ENCODE measurements around the gene EFHC1. TPM values are rescaled to one million over a fixed set of nuclear protein-coding genes. Genes with fewer than 3 reads are reported as not detected.

Gene EFHC1
- total RNA-seq, 1 donor from 2014 or later, result 14.1 TPM

DNA sequence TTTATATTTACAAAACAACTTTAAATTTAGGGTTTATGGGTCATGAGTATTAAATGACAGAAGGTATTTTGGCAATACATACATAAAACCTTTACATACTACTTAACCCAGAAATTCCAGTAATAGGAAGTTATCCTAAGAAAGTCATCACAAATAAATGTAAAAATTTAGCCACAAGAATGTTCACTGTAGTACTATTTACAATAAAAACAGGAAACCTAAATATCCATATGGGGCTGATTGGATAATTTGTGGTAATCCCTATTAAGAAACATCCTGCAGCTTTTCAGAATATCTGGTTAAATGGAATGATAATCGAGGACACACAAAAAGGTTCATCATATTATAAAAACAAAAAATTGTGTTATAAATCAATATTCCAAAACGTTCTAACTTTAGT is 112.3 kb downstream of the EFHC1 start:
- no peak overlapping the region for H3K9ac ChIP-seq (ENCODE audit: low read depth in 1 of 3, low read length in 3 of 3)
- H3K4me1 ChIP-seq (ENCODE audit: control insufficient read depth in 3 of 3, insufficient read depth in 3 of 3, low read length in 3 of 3), result peaks cover 2 to 6% (median 2%) of the 10 kb centered on the region in 3 donors
- H3K36me3 ChIP-seq (ENCODE audit: control insufficient read depth in 3 of 3, insufficient read depth in 3 of 3, low read length in 3 of 3), result peaks cover 0 to 11% (median 2%) of the 10 kb centered on the region in 3 donors
- H3K27ac ChIP-seq (ENCODE audit: low read depth, low read length), result no peak overlapping the region
- no peaks in the 10 kb centered on the region for H3K27me3 ChIP-seq (ENCODE audit: control insufficient read depth in 3 of 3, insufficient read depth in 3 of 3, low read length in 3 of 3)
- H3K4me3 ChIP-seq (ENCODE audit: low read length in 3 of 3), result no peak overlapping the region
- no peaks in the 10 kb centered on the region for H3K9me3 ChIP-seq (ENCODE audit: control insufficient read depth in 3 of 3, low read length in 3 of 3)

DNA sequence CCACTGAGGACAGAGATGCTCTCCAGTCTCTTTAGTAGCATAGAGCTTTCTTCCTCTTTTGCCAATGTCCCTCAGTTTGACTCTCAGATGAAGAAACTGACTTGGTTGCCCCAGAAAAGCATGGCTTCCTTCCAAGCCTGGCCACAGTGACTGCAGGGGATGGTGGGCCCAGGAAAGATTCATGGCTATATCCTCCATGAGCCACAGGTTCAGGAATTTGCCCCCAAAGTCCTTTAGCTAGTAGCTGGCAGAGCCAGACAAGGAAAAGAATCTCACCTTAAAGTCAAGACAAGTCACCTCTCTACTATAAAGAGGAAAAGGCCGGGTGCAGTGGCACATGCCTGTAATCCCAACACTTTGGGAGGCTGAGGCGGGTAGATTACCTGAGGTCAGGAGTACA is 113.3 kb downstream of the EFHC1 start:
- Histone ChIP-seq H3K9me3 (ENCODE audit: control insufficient read depth in 3 of 3, low read length in 3 of 3) (no peaks in the 10 kb centered on the region), H3K36me3 (ENCODE audit: control insufficient read depth in 3 of 3, insufficient read depth in 3 of 3, low read length in 3 of 3) (peaks cover 0 to 11% (median 2%) of the 10 kb centered on the region in 3 donors), H3K9ac (ENCODE audit: low read depth in 1 of 3, low read length in 3 of 3) (no peak overlapping the region), H3K4me1 (ENCODE audit: control insufficient read depth in 3 of 3, insufficient read depth in 3 of 3, low read length in 3 of 3) (peaks cover 9 to 11% (median 10%) of the 10 kb centered on the region in 3 donors), H3K27ac (ENCODE audit: low read depth, low read length) (no peak overlapping the region), H3K4me3 (ENCODE audit: low read length in 3 of 3) (no peak overlapping the region), H3K27me3 (ENCODE audit: control insufficient read depth in 3 of 3, insufficient read depth in 3 of 3, low read length in 3 of 3) (no peaks in the 10 kb centered on the region)

DNA sequence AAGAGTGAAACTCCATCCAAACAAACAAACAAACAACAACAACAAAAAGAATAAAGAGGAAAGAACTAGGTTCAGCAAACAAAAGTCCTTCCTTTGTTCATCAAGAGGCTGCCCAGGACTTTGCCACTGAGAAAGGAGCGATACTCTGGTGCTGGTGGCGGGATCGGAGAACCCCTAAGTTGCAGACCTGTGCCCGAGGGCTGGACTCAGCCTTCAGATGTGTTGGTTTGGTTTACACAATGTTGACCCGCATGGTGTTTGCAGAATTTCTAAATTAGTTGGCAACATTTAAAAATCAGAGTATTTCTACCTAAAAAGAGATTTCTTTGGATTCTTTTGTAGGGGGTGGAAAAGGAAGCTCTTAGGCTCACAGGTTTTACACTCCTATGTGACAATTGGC is 114.2 kb downstream of the EFHC1 start:
- Histone ChIP-seq H3K4me1 (ENCODE audit: control insufficient read depth in 3 of 3, insufficient read depth in 3 of 3, low read length in 3 of 3) (peaks cover 9 to 11% (median 10%) of the 10 kb centered on the region in 3 donors), H3K27me3 (ENCODE audit: control insufficient read depth in 3 of 3, insufficient read depth in 3 of 3, low read length in 3 of 3) (no peaks in the 10 kb centered on the region), H3K4me3 (ENCODE audit: low read length in 3 of 3) (no peak overlapping the region), H3K27ac (ENCODE audit: low read depth, low read length) (no peak overlapping the region), H3K36me3 (ENCODE audit: control insufficient read depth in 3 of 3, insufficient read depth in 3 of 3, low read length in 3 of 3) (peaks cover 0 to 11% (median 2%) of the 10 kb centered on the region in 3 donors), H3K9me3 (ENCODE audit: control insufficient read depth in 3 of 3, low read length in 3 of 3) (no peaks in the 10 kb centered on the region), H3K9ac (ENCODE audit: low read depth in 1 of 3, low read length in 3 of 3) (no peak overlapping the region)

DNA sequence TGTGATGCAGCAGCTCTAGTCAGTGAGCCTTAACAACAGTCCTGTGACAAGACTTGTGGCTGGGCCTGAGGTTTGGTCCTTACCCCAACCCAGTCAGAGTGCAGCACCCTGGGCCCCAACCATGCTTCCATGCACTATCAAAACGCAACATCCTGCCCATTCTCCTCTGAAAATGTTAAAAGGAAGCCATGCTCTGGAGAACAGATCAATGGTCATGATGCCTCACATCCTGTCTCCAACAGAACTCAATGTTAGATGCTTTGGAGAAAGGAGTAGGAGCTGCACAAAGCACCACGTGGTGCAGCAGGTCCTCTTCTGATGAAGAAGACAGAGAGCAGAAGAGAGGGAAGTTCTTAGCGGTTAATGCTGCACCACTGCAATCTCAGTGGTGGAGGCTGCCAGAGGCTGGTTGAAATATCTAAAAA is 114.8 kb downstream of the EFHC1 start:
- Histone ChIP-seq H3K27me3 (ENCODE audit: control insufficient read depth in 3 of 3, insufficient read depth in 3 of 3, low read length in 3 of 3) (no peaks in the 10 kb centered on the region), H3K9me3 (ENCODE audit: control insufficient read depth in 3 of 3, low read length in 3 of 3) (no peaks in the 10 kb centered on the region), H3K4me3 (ENCODE audit: low read length in 3 of 3) (no peak overlapping the region), H3K9ac (ENCODE audit: low read depth in 1 of 3, low read length in 3 of 3) (no peak overlapping the region), H3K4me1 (ENCODE audit: control insufficient read depth in 3 of 3, insufficient read depth in 3 of 3, low read length in 3 of 3) (peaks cover 9 to 11% (median 10%) of the 10 kb centered on the region in 3 donors), H3K27ac (ENCODE audit: low read depth, low read length) (no peak overlapping the region), H3K36me3 (ENCODE audit: control insufficient read depth in 3 of 3, insufficient read depth in 3 of 3, low read length in 3 of 3) (peaks cover 0 to 11% (median 2%) of the 10 kb centered on the region in 3 donors)

DNA sequence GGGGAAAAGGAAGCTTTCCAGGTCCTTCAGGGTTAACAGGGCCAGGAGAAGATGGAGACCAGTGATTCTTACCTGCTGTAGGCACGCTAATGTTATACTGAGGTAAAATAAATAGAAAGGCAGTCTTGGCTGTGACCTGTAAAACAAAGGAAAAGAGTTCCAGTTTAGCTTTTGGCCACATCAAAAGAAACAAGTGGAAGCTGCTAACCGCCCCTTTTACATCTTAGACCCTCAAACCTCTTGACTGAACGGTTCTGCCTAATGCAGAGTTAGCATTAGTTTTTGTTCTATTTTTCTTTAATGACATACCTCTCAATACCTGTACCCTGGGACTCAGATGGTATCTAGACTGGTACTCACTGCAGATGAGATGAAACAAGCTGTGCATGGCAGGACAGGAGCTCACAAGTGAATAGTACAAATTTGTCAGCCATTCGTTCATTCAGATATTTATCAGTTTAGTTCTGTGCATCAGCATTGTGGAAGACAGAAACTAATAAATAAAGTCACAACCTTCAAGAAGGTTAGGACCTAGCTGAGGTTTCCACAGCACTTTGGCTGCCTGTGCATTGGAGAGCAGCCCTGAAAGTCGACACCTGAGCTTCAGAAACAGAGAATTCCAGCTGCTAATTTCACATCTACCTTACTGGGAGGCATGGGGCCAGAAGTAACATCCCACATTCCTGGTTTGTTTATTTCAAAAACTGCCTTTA is 115.7 kb downstream of the EFHC1 start:
- H3K27ac ChIP-seq (ENCODE audit: low read depth, low read length), result no peak overlapping the region
- H3K4me1 ChIP-seq (ENCODE audit: control insufficient read depth in 3 of 3, insufficient read depth in 3 of 3, low read length in 3 of 3), result peaks cover 10 to 14% (median 11%) of the 10 kb centered on the region in 3 donors
- H3K9ac ChIP-seq (ENCODE audit: low read depth in 1 of 3, low read length in 3 of 3), result no peak overlapping the region
- no peak overlapping the region for H3K4me3 ChIP-seq (ENCODE audit: low read length in 3 of 3)
- peaks cover 0 to 11% (median 2%) of the 10 kb centered on the region in 3 donors for H3K36me3 ChIP-seq (ENCODE audit: control insufficient read depth in 3 of 3, insufficient read depth in 3 of 3, low read length in 3 of 3)
- no peaks in the 10 kb centered on the region for H3K9me3 ChIP-seq (ENCODE audit: control insufficient read depth in 3 of 3, low read length in 3 of 3)
- no peaks in the 10 kb centered on the region for H3K27me3 ChIP-seq (ENCODE audit: control insufficient read depth in 3 of 3, insufficient read depth in 3 of 3, low read length in 3 of 3)

DNA sequence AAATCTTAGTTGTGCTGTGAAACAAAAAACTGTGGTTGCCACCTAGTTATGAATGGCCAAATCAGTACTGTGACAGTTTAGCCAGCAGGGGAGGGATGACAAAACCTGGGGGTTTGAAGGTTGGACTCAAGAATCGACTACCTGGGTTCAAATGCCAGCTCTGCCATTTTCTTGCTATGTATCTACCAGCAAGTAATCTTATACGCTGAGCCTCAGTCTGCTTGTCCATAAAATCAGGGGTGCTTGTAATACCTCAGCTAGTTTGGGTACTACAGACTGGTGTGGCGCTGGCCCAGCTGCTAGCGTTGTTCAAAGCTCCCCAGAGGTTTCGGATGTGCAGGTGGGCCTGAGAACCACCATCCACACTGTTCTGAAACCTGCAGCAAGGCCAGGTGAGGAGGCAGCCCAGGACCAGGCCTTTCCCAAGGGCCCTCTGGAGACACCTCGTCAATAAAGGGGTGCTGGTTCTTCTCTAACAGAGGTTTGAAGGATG is 116.3 kb downstream of the EFHC1 start:
- H3K4me3 ChIP-seq (ENCODE audit: low read length in 3 of 3), result no peak overlapping the region
- peaks cover 0 to 11% (median 2%) of the 10 kb centered on the region in 3 donors for H3K36me3 ChIP-seq (ENCODE audit: control insufficient read depth in 3 of 3, insufficient read depth in 3 of 3, low read length in 3 of 3)
- H3K27ac ChIP-seq (ENCODE audit: low read depth, low read length), result no peak overlapping the region
- H3K9me3 ChIP-seq (ENCODE audit: control insufficient read depth in 3 of 3, low read length in 3 of 3), result no peaks in the 10 kb centered on the region
- no peaks in the 10 kb centered on the region for H3K27me3 ChIP-seq (ENCODE audit: control insufficient read depth in 3 of 3, insufficient read depth in 3 of 3, low read length in 3 of 3)
- peaks cover 11 to 17% (median 15%) of the 10 kb centered on the region in 3 donors for H3K4me1 ChIP-seq (ENCODE audit: control insufficient read depth in 3 of 3, insufficient read depth in 3 of 3, low read length in 3 of 3)
- H3K9ac ChIP-seq (ENCODE audit: low read depth in 1 of 3, low read length in 3 of 3), result no peak overlapping the region

DNA sequence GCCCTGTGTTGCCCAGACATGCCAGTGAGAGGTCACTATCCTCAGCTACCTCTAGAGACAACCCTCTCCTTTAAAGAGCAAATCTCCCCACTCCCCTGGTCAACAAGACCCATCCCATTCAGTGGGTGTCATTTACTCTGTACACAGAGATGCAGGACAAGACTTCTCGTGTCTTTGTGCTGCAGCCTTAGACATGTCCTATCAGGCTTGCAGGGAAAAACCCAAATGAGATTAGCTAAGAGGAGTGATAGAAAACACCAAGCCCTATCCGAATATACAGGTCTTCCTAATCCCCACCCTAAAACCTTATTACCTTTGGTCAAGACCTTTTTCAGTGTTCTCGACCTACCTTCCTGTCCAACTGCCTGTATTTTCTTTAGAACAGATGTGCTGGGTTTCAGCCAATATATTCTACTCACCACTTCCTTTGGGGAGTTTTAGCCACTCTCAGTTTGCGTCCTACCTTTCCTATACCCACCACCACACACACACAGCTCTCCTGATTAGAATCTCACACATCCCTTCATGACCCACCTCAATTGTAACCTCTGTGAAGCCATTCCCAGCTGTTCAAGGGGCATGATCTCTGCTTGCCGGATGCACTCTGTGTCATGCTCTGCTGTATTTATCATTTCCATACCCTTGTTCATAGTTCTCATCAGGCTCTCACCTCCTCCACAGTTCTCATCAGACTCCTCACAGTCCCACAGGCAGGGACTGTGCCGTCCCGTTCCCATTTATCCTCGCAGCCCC is 117.0 kb downstream of the EFHC1 start:
- Histone ChIP-seq H3K27ac (ENCODE audit: low read depth, low read length) (no peak overlapping the region), H3K4me3 (ENCODE audit: low read length in 3 of 3) (no peak overlapping the region), H3K9me3 (ENCODE audit: control insufficient read depth in 3 of 3, low read length in 3 of 3) (no peaks in the 10 kb centered on the region), H3K9ac (ENCODE audit: low read depth in 1 of 3, low read length in 3 of 3) (no peak overlapping the region), H3K27me3 (ENCODE audit: control insufficient read depth in 3 of 3, insufficient read depth in 3 of 3, low read length in 3 of 3) (no peaks in the 10 kb centered on the region), H3K36me3 (ENCODE audit: control insufficient read depth in 3 of 3, insufficient read depth in 3 of 3, low read length in 3 of 3) (peaks cover 0 to 11% (median 2%) of the 10 kb centered on the region in 3 donors), H3K4me1 (ENCODE audit: control insufficient read depth in 3 of 3, insufficient read depth in 3 of 3, low read length in 3 of 3) (peaks cover 11 to 17% (median 15%) of the 10 kb centered on the region in 3 donors)

DNA sequence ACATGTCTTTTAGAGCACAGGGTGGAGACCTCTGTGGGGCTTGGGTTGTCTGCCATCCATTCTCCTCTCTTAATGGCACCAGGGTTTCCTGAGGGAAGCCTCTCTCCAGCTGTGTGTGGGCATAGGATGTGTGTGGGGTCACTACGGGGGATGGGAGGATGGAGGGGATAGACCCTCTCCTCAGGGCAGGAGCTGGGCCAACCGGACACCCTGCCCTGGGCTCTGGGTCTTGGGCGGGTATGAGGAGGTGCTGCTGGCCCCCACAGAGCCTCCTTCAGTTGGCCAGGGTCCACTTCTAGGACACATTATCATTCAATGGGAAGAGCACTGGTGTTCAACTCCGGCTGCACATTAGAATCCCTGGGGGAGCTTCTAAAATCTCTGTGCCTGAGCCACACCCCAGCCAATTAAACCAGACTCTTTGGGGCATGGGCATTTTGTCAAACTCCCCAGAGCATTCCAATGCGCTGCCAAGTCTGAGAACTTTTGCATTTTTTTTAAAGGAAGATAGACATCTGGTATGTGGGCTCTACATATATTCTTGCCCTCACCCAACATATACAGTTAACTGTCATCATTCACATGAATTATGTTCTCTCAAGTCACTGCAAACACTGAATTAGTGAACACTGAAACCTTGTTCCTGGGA is 118.2 kb downstream of the EFHC1 start:
- peaks cover 0 to 11% (median under 1%) of the 10 kb centered on the region in 3 donors for H3K36me3 ChIP-seq (ENCODE audit: control insufficient read depth in 3 of 3, insufficient read depth in 3 of 3, low read length in 3 of 3)
- H3K27me3 ChIP-seq (ENCODE audit: control insufficient read depth in 3 of 3, insufficient read depth in 3 of 3, low read length in 3 of 3), result no peaks in the 10 kb centered on the region
- H3K4me3 ChIP-seq (ENCODE audit: low read length in 3 of 3), result no peak overlapping the region
- H3K27ac ChIP-seq (ENCODE audit: low read depth, low read length), result no peak overlapping the region
- no peak overlapping the region for H3K9ac ChIP-seq (ENCODE audit: low read depth in 1 of 3, low read length in 3 of 3)
- peaks cover 11 to 17% (median 15%) of the 10 kb centered on the region in 3 donors for H3K4me1 ChIP-seq (ENCODE audit: control insufficient read depth in 3 of 3, insufficient read depth in 3 of 3, low read length in 3 of 3)
- no peaks in the 10 kb centered on the region for H3K9me3 ChIP-seq (ENCODE audit: control insufficient read depth in 3 of 3, low read length in 3 of 3)

DNA sequence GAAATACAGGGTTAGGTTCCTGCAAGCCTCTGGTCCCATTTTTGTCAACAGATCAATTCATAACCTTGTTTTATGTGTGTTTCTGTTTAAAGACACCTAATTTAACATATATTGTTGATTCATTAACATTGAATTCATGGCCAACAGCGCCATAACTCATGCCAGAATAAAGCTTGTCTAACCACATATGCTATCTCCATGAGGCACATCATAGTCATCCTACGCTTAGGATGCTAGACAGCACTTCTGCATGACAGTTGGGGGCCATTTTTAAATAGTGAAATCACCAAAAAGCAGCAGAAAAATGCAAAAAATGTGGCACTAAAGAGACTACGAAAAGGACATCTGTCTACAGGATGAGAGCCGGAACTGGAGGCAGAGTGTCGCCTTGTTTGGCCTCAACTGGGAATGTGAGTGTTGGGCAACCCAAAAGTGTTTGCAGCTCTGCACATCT is 118.8 kb downstream of the EFHC1 start:
- Histone ChIP-seq H3K36me3 (ENCODE audit: control insufficient read depth in 3 of 3, insufficient read depth in 3 of 3, low read length in 3 of 3) (peaks cover 0 to 11% (median 0%) of the 10 kb centered on the region in 3 donors), H3K9ac (ENCODE audit: low read depth in 1 of 3, low read length in 3 of 3) (no peak overlapping the region), H3K27ac (ENCODE audit: low read depth, low read length) (no peak overlapping the region)

More for the DNA sequence above, 118.8 kb downstream of the EFHC1 start:
- H3K9me3 ChIP-seq (ENCODE audit: control insufficient read depth in 3 of 3, low read length in 3 of 3), result no peaks in the 10 kb centered on the region
- H3K4me1 ChIP-seq (ENCODE audit: control insufficient read depth in 3 of 3, insufficient read depth in 3 of 3, low read length in 3 of 3), result peaks cover 11 to 22% (median 15%) of the 10 kb centered on the region in 3 donors
- H3K4me3 ChIP-seq (ENCODE audit: low read length in 3 of 3), result no peak overlapping the region
- no peaks in the 10 kb centered on the region for H3K27me3 ChIP-seq (ENCODE audit: control insufficient read depth in 3 of 3, insufficient read depth in 3 of 3, low read length in 3 of 3)
